Suprapubic skin (tissue), 4 donors: Measurements from ENCODE around the gene FLYWCH1. TPM values are rescaled to one million over a fixed set of nuclear protein-coding genes. Genes with fewer than 3 reads are reported as not detected.

Experiments used
- DNase-seq, 2 donors: peaks; one replicate each; pipeline ENCODE4 v3.0.0-alpha.2; 2019; ENCODE audit warnings: low spot score in 2 of 2
- H3K27ac ChIP-seq: fragments of 200-600 bp; sonication (generic); one replicate; pipeline ENCODE4 v1.5.1; 2019
- H3K27me3 ChIP-seq: fragments of 200-600 bp; sonication (generic); one replicate; pipeline ENCODE4 v1.5.1; 2019
- H3K36me3 ChIP-seq: fragments of 200-600 bp; sonication (generic); one replicate; pipeline ENCODE4 v1.5.1; 2019
- H3K4me1 ChIP-seq: fragments of 200-600 bp; sonication (generic); one replicate; pipeline ENCODE4 v1.5.1; 2019
- H3K4me3 ChIP-seq: fragments of 200-600 bp; sonication (generic); one replicate; pipeline ENCODE4 v1.5.1; 2019; ENCODE audit warnings: mild to moderate bottlenecking
- H3K9me3 ChIP-seq: fragments of 200-600 bp; sonication (generic); one replicate; pipeline ENCODE4 v1.5.1; 2019
- CTCF ChIP-seq, 2 donors: fragments of 200-600 bp in 1 of 2; fragments of 450-650 bp in 1 of 2; sonication (generic) in 1 of 2; IDR thresholded peaks; one replicate each; pipeline ENCODE4 v1.5.1; 2016 to 2019; ENCODE audit warnings: antibody characterized with exemption in 2 of 2, mild to moderate bottlenecking in 1 of 2, moderate library complexity in 1 of 2
- EP300 ChIP-seq: sonication (generic); formaldehyde crosslinking; IDR thresholded peaks from one replicate; pipeline ENCODE4 v1.6.1; 2017; ENCODE audit warnings: antibody characterized with exemption
- POLR2A ChIP-seq, 2 donors: fragments of 450-650 bp; IDR thresholded peaks; one replicate each; pipeline ENCODE4 v1.6.1; 2017; ENCODE audit warnings: antibody characterized with exemption in 2 of 2, mild to moderate bottlenecking in 2 of 2, moderate library complexity in 2 of 2
- POLR2AphosphoS5 ChIP-seq, 3 donors: sonication (generic); formaldehyde crosslinking; IDR thresholded peaks; one replicate each; pipeline ENCODE4 v1.6.1; 2017; ENCODE audit warnings: antibody characterized with exemption in 3 of 3
- WGBS: methylation state at CpG from one replicate; pipeline ENCODE4 v1.1.5; 2018; 5-methylcytosine and 5-hydroxymethylcytosine counted together
- total RNA-seq, 4 donors: library from RNA; depleted of rRNA; stranded (reverse); fragments of >200 nt; gene quantifications; one replicate each; pipeline ENCODE4 v1.1.0, GENCODE V29; 2016

FLYWCH1 gene
- 10 to 100 TPM; 32.7 to 81.8 (median 52.1) TPM for total RNA-seq

DNA sequence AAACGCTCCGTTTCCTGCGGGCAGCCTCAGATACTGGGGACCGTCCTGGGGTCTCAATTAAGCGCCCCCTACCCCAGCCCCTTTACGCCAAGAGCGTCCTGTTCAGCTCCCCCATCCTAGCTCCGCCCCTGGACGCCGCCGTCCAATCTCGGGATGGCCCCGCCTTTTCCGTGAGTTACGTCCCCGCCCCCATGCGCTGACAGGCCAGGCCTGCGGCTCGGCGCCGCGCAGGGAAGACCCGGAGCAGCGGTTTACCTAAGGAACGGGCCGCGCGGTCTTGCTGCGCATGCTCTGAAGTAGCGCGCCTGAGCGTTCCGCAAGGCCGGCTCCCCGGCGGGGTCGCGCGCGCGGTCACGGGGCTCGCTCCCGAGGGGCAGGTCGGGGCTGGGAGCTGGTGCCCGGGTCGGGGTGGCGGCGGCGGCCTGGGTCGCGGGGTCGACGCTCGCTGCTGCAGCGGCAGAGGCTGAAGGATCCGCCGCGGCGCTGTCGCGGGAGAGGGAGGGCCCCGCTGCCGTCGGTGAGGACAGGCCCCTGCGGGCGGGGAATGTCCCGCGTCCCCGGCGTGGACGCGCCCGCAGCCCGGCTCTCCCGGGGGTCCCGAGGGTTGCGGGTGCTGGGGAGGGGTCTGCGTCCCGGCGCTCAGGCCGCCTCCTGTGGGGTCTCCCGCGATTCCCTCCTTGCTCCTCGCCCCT is at the start of gene FLYWCH1:
FLYWCH1 (plus strand) TSS at position 294 of the 692 bp plus-strand sequence. CDS start 17,755 bp downstream, outside the sequence.
- 0% methylated on average over 26 of the region's 85 CpGs for WGBS
- H3K4me1 ChIP-seq = peaks cover 39% of the 10 kb centered on the region
- H3K9me3 ChIP-seq = no peaks in the 10 kb centered on the region
- H3K27ac ChIP-seq = peak within 1 kb of the TSS; percentile 92
- H3K27me3 ChIP-seq = no peaks in the 10 kb centered on the region
- peaks cover 10% of the 10 kb centered on the region for H3K36me3 ChIP-seq
- TF ChIP-seq POLR2A (IDR thresholded peaks at IDR 0.05) = peak in 1 of 2 donors; percentile 34
- TF ChIP-seq CTCF (IDR thresholded peaks at IDR 0.05) = no peak
- TF ChIP-seq POLR2AphosphoS5 (IDR thresholded peaks at IDR 0.05) = peak in 2 of 3 donors; percentile 4 to 61
- TF ChIP-seq EP300 = no peak
- DNase-seq = peak; percentile 99
- H3K4me3 ChIP-seq = peak within 1 kb of the TSS; percentile 95

GRCh38 chr16:2865651-2866050 is 46.1 kb upstream of the FLYWCH1 start:
- H3K36me3 ChIP-seq = no peaks in the 10 kb centered on the region
- peaks cover 15% of the 10 kb centered on the region for H3K4me1 ChIP-seq
- H3K27me3 ChIP-seq = peaks cover 12% of the 10 kb centered on the region
- no peak overlapping the region for H3K4me3 ChIP-seq
- no peaks in the 10 kb centered on the region for H3K9me3 ChIP-seq
- TF ChIP-seq POLR2AphosphoS5 (IDR thresholded peaks at IDR 0.05) = no peak
- WGBS = 82% methylated on average over 4 of the region's 4 CpGs
- DNase-seq = no peak
- no peak overlapping the region for H3K27ac ChIP-seq

GRCh38 chr16:2866431-2866830 is 45.3 kb upstream of the FLYWCH1 start:
- Histone ChIP-seq H3K4me3 (no peak overlapping the region), H3K9me3 (no peaks in the 10 kb centered on the region), H3K27ac (no peak overlapping the region), H3K36me3 (no peaks in the 10 kb centered on the region), H3K4me1 (peaks cover 15% of the 10 kb centered on the region), H3K27me3 (peaks cover 9% of the 10 kb centered on the region)
- 77% methylated on average over 4 of the region's 4 CpGs for WGBS
- no peak for TF ChIP-seq CTCF (IDR thresholded peaks at IDR 0.05)
- no peak for TF ChIP-seq POLR2A (IDR thresholded peaks at IDR 0.05)
- TF ChIP-seq POLR2AphosphoS5 (IDR thresholded peaks at IDR 0.05) = no peak
- TF ChIP-seq EP300 = no peak
- no peak for DNase-seq

- WGBS = 38% methylated on average over 8 of the region's 8 CpGs
- TF ChIP-seq EP300 (no peak), POLR2AphosphoS5 (IDR thresholded peaks at IDR 0.05) (no peak), POLR2A (IDR thresholded peaks at IDR 0.05) (no peak), CTCF (IDR thresholded peaks at IDR 0.05) (no peak)
- Histone ChIP-seq H3K9me3 (no peaks in the 10 kb centered on the region), H3K4me3 (peak overlapping the region; percentile 74), H3K36me3 (no peaks in the 10 kb centered on the region), H3K27me3 (peaks cover 9% of the 10 kb centered on the region), H3K27ac (peak overlapping the region; percentile 89), H3K4me1 (peaks cover 15% of the 10 kb centered on the region)
- no peak for DNase-seq
Measured at GRCh38 chr16:2867661-2867986, 44.1 kb upstream of the FLYWCH1 start.

DNA sequence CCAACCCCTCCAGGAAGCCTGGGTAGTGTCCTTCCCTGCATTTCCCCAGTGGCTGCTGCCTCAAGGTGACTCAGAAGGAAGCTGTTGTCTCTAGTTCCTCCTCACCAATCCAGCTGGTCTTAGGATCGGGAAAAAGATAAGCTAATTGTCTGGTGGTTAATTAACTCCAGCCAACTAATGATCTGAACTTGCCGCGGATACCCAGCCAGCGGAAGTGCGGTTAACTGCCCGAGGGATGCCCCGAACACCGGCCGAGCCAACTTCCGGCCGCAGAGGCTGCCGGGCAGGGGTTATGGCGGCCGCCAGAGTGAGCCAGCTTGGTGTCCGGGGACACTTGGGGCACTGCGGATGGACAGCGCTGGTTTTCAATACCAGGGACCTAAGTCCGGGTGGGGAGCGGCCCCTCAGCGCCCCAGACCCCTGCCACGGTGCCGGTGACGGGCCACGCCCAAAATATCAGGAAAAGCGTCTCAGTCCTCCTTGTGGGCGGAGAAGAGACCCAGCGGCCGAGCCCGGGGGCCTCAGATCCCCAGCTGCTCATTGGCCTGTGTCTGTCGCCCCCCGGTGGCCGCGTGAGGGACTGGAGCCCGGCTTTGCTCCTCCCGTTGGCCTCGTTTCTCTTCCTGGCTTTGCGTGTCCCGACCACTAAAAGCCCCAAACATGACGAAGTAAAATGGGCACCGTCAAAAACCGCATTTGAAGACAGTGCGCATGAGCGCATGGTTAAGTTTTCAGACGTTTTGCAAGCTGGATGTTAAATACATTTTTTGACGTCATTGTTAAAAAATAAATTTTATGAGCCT is 43.5 kb upstream of the FLYWCH1 start:
- Histone ChIP-seq H3K9me3 (no peaks in the 10 kb centered on the region), H3K4me1 (peaks cover 15% of the 10 kb centered on the region), H3K27me3 (peaks cover 9% of the 10 kb centered on the region), H3K4me3 (peak overlapping the region; percentile 74), H3K36me3 (no peaks in the 10 kb centered on the region), H3K27ac (peak overlapping the region; percentile 89)
- 1% methylated on average over 19 of the region's 45 CpGs for WGBS
- DNase-seq = peak; percentile 96
- no peak for TF ChIP-seq POLR2A (IDR thresholded peaks at IDR 0.05)
- no peak for TF ChIP-seq EP300
- peak; percentile 95 to 98 for TF ChIP-seq CTCF (IDR thresholded peaks at IDR 0.05)
- peak in 2 of 3 donors; percentile 26 to 47 for TF ChIP-seq POLR2AphosphoS5 (IDR thresholded peaks at IDR 0.05)
